ENCODE results near the gene DMRTC2.
A peak's percentile ranks its signal among the peaks of the same experiment; 100 is the strongest.
"Not testable (repeated sequence)": the region's sequence is repeated elsewhere in the genome, so short reads cannot be mapped to it uniquely, and the experiment has no call there.

The DMRTC2 gene

GRCh38 chr19:41871573-41872383 lies 26.9 kb downstream of the DMRTC2 start:
- peak in 1 of 2 donors; percentile 53 for DNase-seq

- DNase-seq = no peak
Observed at GRCh38 chr19:41872384-41872774, 27.5 kb downstream of the DMRTC2 start.

- peak; percentile 67 to 69 for DNase-seq
Observed at GRCh38 chr19:41872775-41873647, 28.2 kb downstream of the DMRTC2 start.

- not testable (repeated sequence) for DNase-seq
Observed at GRCh38 chr19:41875973-41876372, 31.1 kb downstream of the DMRTC2 start.

- no peak for DNase-seq
Observed at GRCh38 chr19:41876847-41877832, 32.3 kb downstream of the DMRTC2 start, which contains the start of gene CD79A. Gene CD79A, plus strand, starts transcription at chr19:41877279. Its CDS starts 26 bp downstream, at chr19:41877305.

- no peak for DNase-seq
Observed at GRCh38 chr19:41877916-41878905, 33.4 kb downstream of the DMRTC2 start.

GRCh38 chr19:41879080-41879479 lies 34.2 kb downstream of the DMRTC2 start:
- no peak for DNase-seq

- DNase-seq = no peak
Observed at GRCh38 chr19:41879670-41880328, 35.0 kb downstream of the DMRTC2 start.

- DNase-seq = no peak
Observed at GRCh38 chr19:41880329-41880708, 35.5 kb downstream of the DMRTC2 start.

GRCh38 chr19:41882568-41883462 lies 38.0 kb downstream of the DMRTC2 start, which contains the start of gene ARHGEF1:
Gene ARHGEF1, plus strand, starts transcription at chr19:41883184. Its CDS starts 4,899 bp downstream, at chr19:41888083.
- peak; percentile 46 to 62 for DNase-seq

- no peak for DNase-seq
Observed at GRCh38 chr19:41883463-41883820, 38.6 kb downstream of the DMRTC2 start.

GRCh38 chr19:41883821-41884733 lies 39.2 kb downstream of the DMRTC2 start:
- peak; percentile 84 for DNase-seq

GRCh38 chr19:41886761-41887710 lies 42.2 kb downstream of the DMRTC2 start:
- DNase-seq = peak; percentile 52 to 61

GRCh38 chr19:41887711-41888382 lies 43.0 kb downstream of the DMRTC2 start:
- peak; percentile 90 to 91 for DNase-seq

GRCh38 chr19:41888926-41889325 lies 44.1 kb downstream of the DMRTC2 start:
- no peak for DNase-seq

- no peak for DNase-seq
Observed at GRCh38 chr19:41889896-41890295, 45.1 kb downstream of the DMRTC2 start.

- DNase-seq = no peak
Observed at GRCh38 chr19:41890936-41891335, 46.1 kb downstream of the DMRTC2 start.

Data from activated CD4-positive, alpha-beta T cell treated with anti-CD3 and anti-CD28 coated beads for 4 hours (primary cell).